Measurements from ENCODE around the gene BCL2.

BCL2 gene

DNA sequence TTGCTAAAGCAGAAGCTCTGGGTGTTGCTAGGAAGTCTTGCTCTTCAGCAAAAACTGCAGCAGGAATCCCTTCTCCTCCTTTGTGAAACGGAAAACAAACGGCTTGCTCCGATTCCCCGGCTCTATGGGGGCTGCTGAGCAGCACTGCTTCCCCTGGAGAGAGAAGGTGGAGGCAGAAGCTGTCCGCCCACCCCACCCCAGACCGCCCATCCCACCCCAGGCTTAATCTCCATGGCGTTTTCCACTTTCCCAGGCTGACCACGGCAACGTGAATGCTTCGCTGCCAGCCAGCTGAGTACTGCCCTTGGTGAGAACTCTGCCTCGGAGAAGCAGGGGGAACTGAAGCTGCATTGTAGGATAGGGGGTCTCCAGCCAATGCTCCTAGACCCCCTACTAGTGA is 139.2 kb downstream of the BCL2 start:
- no peak overlapping the region; the same call in 1 of the 2 replicates for H3K4me3 ChIP-seq (replicated peaks; ENCODE audit: low read depth, low read length)
- no peaks in the 10 kb centered on the region for H3K27me3 ChIP-seq (replicated peaks; ENCODE audit: control insufficient read depth, insufficient read depth, low read length)
- TF ChIP-seq, protein P1, sequence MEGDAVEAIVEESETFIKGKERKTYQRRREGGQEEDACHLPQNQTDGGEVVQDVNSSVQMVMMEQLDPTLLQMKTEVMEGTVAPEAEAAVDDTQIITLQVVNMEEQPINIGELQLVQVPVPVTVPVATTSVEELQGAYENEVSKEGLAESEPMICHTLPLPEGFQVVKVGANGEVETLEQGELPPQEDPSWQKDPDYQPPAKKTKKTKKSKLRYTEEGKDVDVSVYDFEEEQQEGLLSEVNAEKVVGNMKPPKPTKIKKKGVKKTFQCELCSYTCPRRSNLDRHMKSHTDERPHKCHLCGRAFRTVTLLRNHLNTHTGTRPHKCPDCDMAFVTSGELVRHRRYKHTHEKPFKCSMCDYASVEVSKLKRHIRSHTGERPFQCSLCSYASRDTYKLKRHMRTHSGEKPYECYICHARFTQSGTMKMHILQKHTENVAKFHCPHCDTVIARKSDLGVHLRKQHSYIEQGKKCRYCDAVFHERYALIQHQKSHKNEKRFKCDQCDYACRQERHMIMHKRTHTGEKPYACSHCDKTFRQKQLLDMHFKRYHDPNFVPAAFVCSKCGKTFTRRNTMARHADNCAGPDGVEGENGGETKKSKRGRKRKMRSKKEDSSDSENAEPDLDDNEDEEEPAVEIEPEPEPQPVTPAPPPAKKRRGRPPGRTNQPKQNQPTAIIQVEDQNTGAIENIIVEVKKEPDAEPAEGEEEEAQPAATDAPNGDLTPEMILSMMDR (IDR thresholded peaks at IDR 0.05; ENCODE audit: insufficient read depth, low read length, poor library complexity, severe bottlenecking), result no peak
- no peaks in the 10 kb centered on the region; the same call in 1 of the 2 replicates for H3K36me3 ChIP-seq (ENCODE audit: control insufficient read depth, insufficient read depth, low read length)
- no peak for DNase-seq (ENCODE audit: extremely low read depth, insufficient read length)

DNA sequence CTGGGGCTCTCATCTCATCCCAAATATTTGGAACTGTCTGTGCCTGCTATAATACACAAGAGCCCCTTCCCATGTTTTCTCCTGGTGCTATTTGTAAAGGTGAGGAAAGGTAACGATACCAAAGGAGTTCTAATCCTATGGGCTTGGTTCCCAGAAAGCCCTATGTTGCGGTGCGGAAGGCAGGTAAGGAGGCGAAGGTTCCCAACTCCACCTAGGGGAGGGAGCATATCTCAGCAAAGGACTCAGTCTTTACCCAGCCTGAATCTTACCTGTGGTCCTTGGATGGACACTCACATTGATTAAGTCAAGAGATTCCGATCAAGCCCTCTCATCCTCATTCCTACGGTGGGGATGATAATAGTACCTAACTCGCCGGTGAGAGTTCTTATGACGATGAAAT is 140.1 kb downstream of the BCL2 start:
- no peaks in the 10 kb centered on the region for H3K27me3 ChIP-seq (replicated peaks; ENCODE audit: control insufficient read depth, insufficient read depth, low read length)
- no peaks in the 10 kb centered on the region; the same call in 1 of the 2 replicates for H3K36me3 ChIP-seq (ENCODE audit: control insufficient read depth, insufficient read depth, low read length)
- no peak overlapping the region for H3K4me3 ChIP-seq (replicated peaks; ENCODE audit: low read depth, low read length)
- DNase-seq (ENCODE audit: extremely low read depth, insufficient read length), result no peak
- TF ChIP-seq, protein P1 (IDR thresholded peaks at IDR 0.05; ENCODE audit: insufficient read depth, low read length, poor library complexity, severe bottlenecking), result no peak

DNA sequence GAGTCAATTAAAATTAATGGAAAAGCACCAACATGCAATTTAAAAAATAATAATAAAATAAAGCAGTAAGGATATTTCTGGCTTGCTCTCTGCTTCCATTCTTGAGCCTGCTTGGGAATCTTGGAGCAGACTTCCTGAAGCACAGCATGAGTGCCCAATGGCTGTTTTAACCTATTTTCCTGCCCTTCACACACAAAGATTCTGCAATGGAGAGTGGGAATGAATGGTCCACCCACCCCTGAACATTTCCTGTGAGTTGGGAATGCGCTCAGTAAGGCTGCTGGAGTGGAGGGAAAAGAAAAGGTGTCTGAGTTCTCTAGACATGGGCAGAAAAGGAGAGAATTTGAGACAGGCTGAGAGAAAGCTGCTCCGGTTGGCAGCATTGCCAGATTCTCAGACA is 140.6 kb downstream of the BCL2 start:
- H3K36me3 ChIP-seq (ENCODE audit: control insufficient read depth, insufficient read depth, low read length), result no peaks in the 10 kb centered on the region; the same call in 1 of the 2 replicates
- H3K4me3 ChIP-seq (replicated peaks; ENCODE audit: low read depth, low read length), result no peak overlapping the region

DNA sequence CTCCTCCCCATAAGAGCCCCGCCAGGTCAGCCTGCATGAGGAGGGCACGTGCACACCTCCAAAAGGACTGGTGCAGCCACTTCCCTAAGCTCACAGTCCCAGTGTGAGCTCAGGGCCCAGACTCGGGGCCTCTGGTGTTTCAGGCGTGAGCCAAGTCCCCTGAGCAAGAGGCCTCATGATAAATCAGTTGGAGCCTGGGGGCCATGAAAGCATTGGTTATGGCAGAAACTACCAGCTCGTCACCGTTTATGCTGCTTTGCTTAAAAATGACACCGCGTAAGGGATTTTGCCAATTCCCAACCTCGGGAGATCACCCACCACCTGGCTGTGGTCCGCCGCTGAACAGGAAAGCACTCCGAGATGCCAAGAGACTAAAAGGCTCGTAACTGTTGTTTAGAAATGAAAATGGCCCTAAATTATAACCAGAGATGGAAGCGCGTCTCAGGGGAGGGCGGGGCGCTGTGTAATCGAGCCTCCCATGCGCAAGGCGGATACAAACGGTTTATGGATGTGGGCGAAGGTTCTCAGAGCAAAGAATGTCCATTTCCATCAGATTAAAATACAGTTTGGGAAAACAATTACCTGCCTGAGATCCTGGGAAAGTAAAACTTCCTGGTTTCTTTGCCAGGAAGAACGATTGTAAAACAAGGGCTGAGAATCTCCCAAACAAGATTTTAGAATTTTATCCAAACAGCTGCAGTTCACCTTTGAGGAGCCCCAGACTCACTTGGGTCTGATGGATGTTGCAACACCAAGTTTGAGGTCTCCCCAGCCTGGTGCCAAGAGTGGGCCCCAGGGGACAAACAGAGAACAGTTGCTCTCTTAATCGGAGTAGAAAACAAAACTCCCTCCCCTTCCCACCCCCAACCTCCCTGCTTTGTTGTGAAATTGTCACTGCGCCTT is 141.4 kb downstream of the BCL2 start:
- Histone ChIP-seq H3K27me3 (replicated peaks; ENCODE audit: control insufficient read depth, insufficient read depth, low read length) (no peaks in the 10 kb centered on the region), H3K4me3 (replicated peaks; ENCODE audit: low read depth, low read length) (no peak overlapping the region), H3K36me3 (ENCODE audit: control insufficient read depth, insufficient read depth, low read length) (no peaks in the 10 kb centered on the region; the same call in 1 of the 2 replicates)
- no peak for DNase-seq (ENCODE audit: extremely low read depth, insufficient read length)
- TF ChIP-seq, protein P1 (IDR thresholded peaks at IDR 0.05; ENCODE audit: insufficient read depth, low read length, poor library complexity, severe bottlenecking), result no peak

More for the DNA sequence above, 140.6 kb downstream of the BCL2 start:
- no peak for DNase-seq (ENCODE audit: extremely low read depth, insufficient read length)
- no peaks in the 10 kb centered on the region for H3K27me3 ChIP-seq (replicated peaks; ENCODE audit: control insufficient read depth, insufficient read depth, low read length)
- TF ChIP-seq, protein P1 (IDR thresholded peaks at IDR 0.05; ENCODE audit: insufficient read depth, low read length, poor library complexity, severe bottlenecking), result no peak

DNA sequence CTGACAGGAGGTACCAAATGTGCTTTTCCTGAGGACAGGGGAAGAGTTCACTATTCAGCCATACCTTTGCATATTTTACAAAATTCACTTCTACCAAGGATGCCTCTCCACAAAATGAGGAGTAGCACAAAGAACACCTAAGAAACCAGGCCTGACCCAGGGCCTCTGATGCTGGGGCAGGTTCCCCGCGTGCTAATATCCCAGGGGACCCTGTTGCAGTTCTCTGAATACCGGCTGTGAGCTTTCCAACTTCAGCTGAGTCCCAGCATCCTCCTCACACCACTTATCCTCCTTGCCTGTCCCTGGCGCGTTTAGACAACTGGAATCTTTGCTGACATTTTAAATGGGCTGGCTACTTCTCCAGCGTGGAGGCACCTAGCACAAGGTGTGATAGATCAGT is 142.3 kb downstream of the BCL2 start:
- Histone ChIP-seq H3K4me3 (replicated peaks; ENCODE audit: low read depth, low read length) (no peak overlapping the region), H3K27me3 (replicated peaks; ENCODE audit: control insufficient read depth, insufficient read depth, low read length) (no peaks in the 10 kb centered on the region), H3K36me3 (ENCODE audit: control insufficient read depth, insufficient read depth, low read length) (no peaks in the 10 kb centered on the region; the same call in 1 of the 2 replicates)
- TF ChIP-seq, protein P1 (IDR thresholded peaks at IDR 0.05; ENCODE audit: insufficient read depth, low read length, poor library complexity, severe bottlenecking), result no peak
- DNase-seq (ENCODE audit: extremely low read depth, insufficient read length), result no peak

Data from GM06990 (cell line).